GM12875 (cell line): Measurements from ENCODE around the gene ATRNL1.
A peak's percentile ranks its signal among the peaks of the same experiment; 100 is the strongest.
"Not testable (repeated sequence)": the region's sequence is repeated elsewhere in the genome, so short reads cannot be mapped to it uniquely, and the experiment has no call there.

ENCODE experiments used
- H3K4me3 ChIP-seq: one replicate; pipeline ENCODE4 v1.5.1; 2011; ENCODE audit warnings: low read depth, low read length, control low read depth
- CTCF ChIP-seq: IDR thresholded peaks from 2 replicates; pipeline ENCODE4 v1.5.1; 2011; ENCODE audit warnings: low read depth, mild to moderate bottlenecking, control low read depth, inconsistent platforms, low read length, moderate library complexity, borderline replicate concordance; ENCODE audit not compliant: insufficient read depth

ATRNL1 gene

GRCh38 chr10:115355162-115355760, 262.1 kb downstream of the ATRNL1 start:
- TF ChIP-seq CTCF = peak; percentile 66; the same call in 1 of the 2 replicates
- H3K4me3 ChIP-seq = no peak overlapping the region

- not testable (repeated sequence) for H3K4me3 ChIP-seq
These were observed 274.8 kb downstream of the ATRNL1 start for GRCh38 chr10:115367920-115368319.

DNA sequence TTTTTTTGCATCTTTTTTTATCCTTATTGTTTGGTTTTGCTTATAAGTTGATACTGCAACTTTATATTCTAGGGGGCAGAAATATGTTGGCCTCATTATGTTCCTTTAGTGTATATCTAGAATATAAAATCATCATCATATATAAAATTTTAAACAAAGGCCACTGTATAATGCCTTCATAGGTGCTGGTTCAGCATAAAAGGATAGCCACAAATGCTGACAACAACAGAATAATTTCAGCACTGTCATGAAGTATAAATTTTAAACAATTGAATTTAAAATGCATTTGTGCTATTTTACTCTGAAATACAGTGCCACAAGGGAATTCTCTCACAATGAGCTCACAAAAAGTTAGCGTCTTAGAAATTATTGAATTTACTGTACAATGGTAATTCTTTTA, 285.9 kb downstream of the ATRNL1 start:
- TF ChIP-seq CTCF = no peak

GRCh38 chr10:115384665-115385064, 291.5 kb downstream of the ATRNL1 start:
- no peak overlapping the region for H3K4me3 ChIP-seq
- no peak for TF ChIP-seq CTCF

More for the DNA sequence above, 285.9 kb downstream of the ATRNL1 start:
- no peak overlapping the region for H3K4me3 ChIP-seq

DNA sequence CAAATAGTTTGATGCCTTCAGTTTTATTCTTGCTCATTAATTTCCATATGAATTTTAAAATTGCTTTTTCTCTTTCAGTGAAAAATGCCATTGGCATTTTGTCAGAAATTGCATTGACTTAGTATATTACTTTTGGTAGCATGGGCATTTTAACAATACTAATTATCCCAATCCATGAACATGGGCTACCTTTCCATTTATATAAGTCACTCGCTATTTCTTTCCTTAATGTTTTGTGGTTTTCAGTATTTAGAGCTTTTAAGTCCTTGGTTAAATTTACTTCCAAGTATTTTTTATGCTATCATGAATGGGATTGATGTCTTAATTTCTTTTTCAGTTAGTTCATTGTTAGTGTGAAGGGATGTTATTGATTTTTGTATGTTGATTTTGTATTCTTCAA, 297.4 kb downstream of the ATRNL1 start:
- TF ChIP-seq CTCF = no peak

DNA sequence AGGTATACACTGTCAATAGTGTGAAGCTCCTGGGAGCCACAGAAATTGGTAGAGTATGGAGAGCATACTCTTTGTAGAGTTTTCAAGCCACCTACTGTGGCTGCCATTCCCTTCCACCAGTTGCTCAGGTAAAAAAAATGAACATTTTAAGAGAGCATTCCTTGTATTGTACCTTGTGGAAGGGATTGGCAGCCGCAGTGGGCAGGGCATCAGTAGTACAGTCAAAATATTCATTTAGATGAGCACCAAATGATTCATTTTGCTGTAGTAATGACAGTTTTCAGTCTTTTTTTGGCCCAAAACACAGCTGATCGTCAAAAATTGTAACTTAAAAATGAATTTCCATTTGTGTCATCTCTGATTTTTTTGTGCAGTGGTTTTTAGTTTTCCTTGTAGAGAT, 304.9 kb downstream of the ATRNL1 start:
- no peak overlapping the region for H3K4me3 ChIP-seq
- no peak for TF ChIP-seq CTCF

More for the DNA sequence above, 297.4 kb downstream of the ATRNL1 start:
- no peak overlapping the region for H3K4me3 ChIP-seq

- no peak for TF ChIP-seq CTCF
- no peak overlapping the region for H3K4me3 ChIP-seq
These were observed 309.5 kb downstream of the ATRNL1 start for GRCh38 chr10:115402699-115403098.

DNA sequence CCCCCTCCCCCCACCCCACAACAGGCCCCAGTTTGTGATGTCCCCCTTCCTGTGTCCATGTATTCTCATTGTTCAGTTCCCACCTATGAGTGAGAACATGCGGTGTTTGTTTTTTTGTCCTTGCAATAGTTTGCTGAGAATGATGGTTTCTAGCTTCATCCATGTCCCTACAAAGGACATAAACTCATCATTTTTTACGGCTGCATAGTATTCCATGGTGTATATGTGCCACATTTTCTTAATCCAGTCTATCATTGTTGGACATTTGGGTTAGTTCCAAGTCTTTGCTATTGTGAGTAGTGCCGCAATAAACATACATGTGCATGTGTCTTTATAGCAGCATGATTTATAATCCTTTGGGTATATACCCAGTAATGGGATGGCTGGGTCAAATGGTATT, 312.7 kb downstream of the ATRNL1 start:
- not testable (repeated sequence) for H3K4me3 ChIP-seq
